ENCODE results near the gene ZNF175.

ZNF175 gene

GRCh38 chr19:51550848-51551672 lies 20.0 kb upstream of the ZNF175 start:
- no peak for DNase-seq

GRCh38 chr19:51551673-51552432 lies 19.2 kb upstream of the ZNF175 start:
- DNase-seq = no peak

GRCh38 chr19:51552608-51552995 lies 18.5 kb upstream of the ZNF175 start:
- DNase-seq = no peak

GRCh38 chr19:51552996-51553725 lies 17.9 kb upstream of the ZNF175 start:
- DNase-seq = no peak

- no peak for DNase-seq
Observed at GRCh38 chr19:51559240-51559639, 11.8 kb upstream of the ZNF175 start.

- DNase-seq = no peak
Observed at GRCh38 chr19:51560339-51560738, 10.7 kb upstream of the ZNF175 start.

- no peak for DNase-seq
Observed at GRCh38 chr19:51564791-51565190, 6.3 kb upstream of the ZNF175 start.

- DNase-seq = no peak
Observed at GRCh38 chr19:51565583-51565982, 5.5 kb upstream of the ZNF175 start.

GRCh38 chr19:51566489-51567100 lies 4.5 kb upstream of the ZNF175 start:
- no peak for DNase-seq

- DNase-seq = no peak
Observed at GRCh38 chr19:51567583-51567982, 3.5 kb upstream of the ZNF175 start.

- DNase-seq = no peak
Observed at GRCh38 chr19:51568456-51568855, 2.6 kb upstream of the ZNF175 start.

- no peak for DNase-seq
Observed at GRCh38 chr19:51571599-51571998, 516 bp downstream of the ZNF175 start.

- no peak for DNase-seq
Observed at GRCh38 chr19:51572410-51572809, 1.3 kb downstream of the ZNF175 start.

GRCh38 chr19:51572908-51573307 lies 1.8 kb downstream of the ZNF175 start:
- no peak for DNase-seq

- no peak for DNase-seq
Observed at GRCh38 chr19:51573331-51573730, 2.2 kb downstream of the ZNF175 start.

GRCh38 chr19:51576850-51577249 lies 5.8 kb downstream of the ZNF175 start:
- no peak for DNase-seq

- no peak for DNase-seq
Observed at GRCh38 chr19:51586103-51586728, 15.1 kb downstream of the ZNF175 start.

GRCh38 chr19:51586799-51587198 lies 15.7 kb downstream of the ZNF175 start:
- no peak for DNase-seq

- no peak for DNase-seq
Observed at GRCh38 chr19:51587264-51588191, 16.4 kb downstream of the ZNF175 start.

GRCh38 chr19:51589511-51589910 lies 18.4 kb downstream of the ZNF175 start:
- no peak for DNase-seq

GRCh38 chr19:51590441-51590840 lies 19.4 kb downstream of the ZNF175 start:
- DNase-seq = no peak

- DNase-seq = no peak
Observed at GRCh38 chr19:51592521-51592920, 21.4 kb downstream of the ZNF175 start.

Data from DMS153 (cell line).